Karpas-422 (cell line): ENCODE results near the gene GNAI3. TPM values are rescaled to one million over a fixed set of nuclear protein-coding genes. Genes with fewer than 3 reads are reported as not detected.
A peak's percentile ranks its signal among the peaks of the same experiment; 100 is the strongest.

Source experiments
- DNase-seq: peaks from one replicate; pipeline ENCODE4 v3.0.0-alpha.2; 2015
- H2AFZ ChIP-seq: fragments of 200-600 bp; sonication (generic); 2 replicates; pipeline ENCODE4 v1.6.1; 2014; ENCODE audit warnings: antibody characterized with exemption, low read length, mixed read lengths
- H3K27ac ChIP-seq: fragments of 200-600 bp; sonication (generic); 2 replicates; pipeline ENCODE4 v1.5.1; 2014; ENCODE audit warnings: mild to moderate bottlenecking, low read length, moderate library complexity
- H3K27me3 ChIP-seq: fragments of 200-600 bp; sonication (generic); 2 replicates; pipeline ENCODE4 v1.6.1; 2014; ENCODE audit warnings: low read length, mixed read lengths
- H3K36me3 ChIP-seq: fragments of 200-600 bp; sonication (generic); 2 replicates; pipeline ENCODE4 v1.6.1; 2014; ENCODE audit warnings: low read length, mixed read lengths; ENCODE audit not compliant: insufficient read depth
- H3K4me1 ChIP-seq: fragments of 200-600 bp; sonication (generic); 2 replicates; pipeline ENCODE4 v1.6.1; 2014; ENCODE audit warnings: mild to moderate bottlenecking, low read length, mixed read lengths
- H3K4me2 ChIP-seq: fragments of 200-600 bp; sonication (generic); 2 replicates; pipeline ENCODE4 v1.6.1; 2014; ENCODE audit warnings: low read length, low read depth, mild to moderate bottlenecking; ENCODE audit not compliant: poor library complexity, severe bottlenecking
- H3K4me3 ChIP-seq: fragments of 200-600 bp; sonication (generic); 2 replicates; pipeline ENCODE4 v1.5.1; 2014; ENCODE audit warnings: mild to moderate bottlenecking, antibody characterized with exemption, low read length, mixed read lengths
- H3K79me2 ChIP-seq: fragments of 200-600 bp; sonication (generic); 2 replicates; pipeline ENCODE4 v1.6.1; 2014; ENCODE audit warnings: mild to moderate bottlenecking, low read length, mixed read lengths
- H3K9ac ChIP-seq: fragments of 200-600 bp; sonication (generic); 2 replicates; pipeline ENCODE4 v1.6.0; 2014; ENCODE audit warnings: low read length
- H3K9me2 ChIP-seq: fragments of 200-600 bp; sonication (generic), shearing (Covaris generic); replicated peaks from 2 replicates; pipeline ENCODE4 v1.6.0; 2014; ENCODE audit warnings: mild to moderate bottlenecking, low read length, moderate library complexity; ENCODE audit not compliant: insufficient read depth
- H3K9me3 ChIP-seq: fragments of 300-700, 200-600 bp; sonication (generic); 2 replicates; pipeline ENCODE4 v1.6.1; 2014; ENCODE audit warnings: low read length, mixed read lengths
- H4K20me1 ChIP-seq: fragments of 200-600 bp; sonication (generic); 2 replicates; pipeline ENCODE4 v1.6.1; 2014; ENCODE audit warnings: mild to moderate bottlenecking, antibody characterized with exemption, low read length, low read depth; ENCODE audit not compliant: insufficient read depth
- total RNA-seq: library from RNA; depleted of rRNA; stranded (reverse); fragments of >200 nt; shearing (Covaris generic); gene quantifications from 2 replicates; pipeline ENCODE4 v1.2.3, GENCODE V29; 2014; ENCODE audit warnings: low replicate concordance

Gene GNAI3
- total RNA-seq, 1 experiment from 2014 or later = 12.6 TPM

GRCh38 chr1:109617291-109617801, 68.9 kb downstream of the GNAI3 start:
- Histone ChIP-seq H3K4me2 (peak overlapping the region; percentile 97), H3K27ac (peak overlapping the region; percentile 76), H3K9ac (peak overlapping the region; percentile 23; the same call in 1 of the 2 replicates)

GRCh38 chr1:109618661-109619575, 70.5 kb downstream of the GNAI3 start:
- H3K79me2 ChIP-seq = peaks cover 43% of the 10 kb centered on the region
- peak overlapping the region; percentile 92 for H3K4me3 ChIP-seq
- H3K27ac ChIP-seq = peak overlapping the region; percentile 76
- peak overlapping the region; percentile 22; the same call in 1 of the 2 replicates for H2AFZ ChIP-seq
- no peaks in the 10 kb centered on the region for H3K9me3 ChIP-seq
- H3K4me1 ChIP-seq = peaks cover 82% of the 10 kb centered on the region
- no peaks in the 10 kb centered on the region for H3K9me2 ChIP-seq
- DNase-seq = no peak
- peak overlapping the region; percentile 97 for H3K4me2 ChIP-seq
- H4K20me1 ChIP-seq = peaks cover 13% of the 10 kb centered on the region; the same call in 1 of the 2 replicates
- no peaks in the 10 kb centered on the region for H3K36me3 ChIP-seq
- peak overlapping the region; percentile 92 for H3K9ac ChIP-seq
- H3K27me3 ChIP-seq = no peaks in the 10 kb centered on the region

More at GRCh38 chr1:109617291-109617801, 68.9 kb downstream of the GNAI3 start:
- Histone ChIP-seq H3K4me3 (no peak overlapping the region), H3K9me3 (no peaks in the 10 kb centered on the region), H3K4me1 (peaks cover 67% of the 10 kb centered on the region), H3K36me3 (no peaks in the 10 kb centered on the region), H2AFZ (no peak overlapping the region), H4K20me1 (peaks cover 9% of the 10 kb centered on the region; the same call in 1 of the 2 replicates), H3K79me2 (peaks cover 27% of the 10 kb centered on the region), H3K9me2 (no peaks in the 10 kb centered on the region), H3K27me3 (no peaks in the 10 kb centered on the region)
- DNase-seq = peak; percentile 75

- H3K79me2 ChIP-seq = peaks cover 50% of the 10 kb centered on the region
- H3K9me3 ChIP-seq = no peaks in the 10 kb centered on the region
- H3K36me3 ChIP-seq = no peaks in the 10 kb centered on the region
- peak; percentile 94 for DNase-seq
- no peaks in the 10 kb centered on the region for H3K27me3 ChIP-seq
- H2AFZ ChIP-seq = peak within 1 kb of the TSS; percentile 81; the same call in 1 of the 2 replicates
- peak within 1 kb of the TSS; percentile 92 for H3K9ac ChIP-seq
- peak within 1 kb of the TSS; percentile 92 for H3K4me3 ChIP-seq
- H3K4me1 ChIP-seq = peaks cover 82% of the 10 kb centered on the region
- peak within 1 kb of the TSS; percentile 97 for H3K4me2 ChIP-seq
- peaks cover 14% of the 10 kb centered on the region; the same call in 1 of the 2 replicates for H4K20me1 ChIP-seq
- H3K27ac ChIP-seq = peak within 1 kb of the TSS; percentile 76
- no peaks in the 10 kb centered on the region for H3K9me2 ChIP-seq
These were observed 71.4 kb downstream of the GNAI3 start, which contains the start of the genes AMPD2 and GNAT2 for GRCh38 chr1:109619576-109620400. Gene AMPD2, plus strand, starts transcription at chr1:109619837. Its CDS starts 1,339 bp downstream, at chr1:109621176. Gene GNAT2, minus strand, starts transcription at chr1:109619616. Its CDS starts 6,746 bp downstream, at chr1:109612870.

- no peaks in the 10 kb centered on the region for H3K27me3 ChIP-seq
- peaks cover 82% of the 10 kb centered on the region for H3K4me1 ChIP-seq
- H3K4me3 ChIP-seq = peak overlapping the region; percentile 92
- H2AFZ ChIP-seq = no peak overlapping the region
- H3K79me2 ChIP-seq = peaks cover 56% of the 10 kb centered on the region
- DNase-seq = no peak
- H3K9me3 ChIP-seq = no peaks in the 10 kb centered on the region
- peak overlapping the region; percentile 76 for H3K27ac ChIP-seq
- peaks cover 19% of the 10 kb centered on the region; the same call in 1 of the 2 replicates for H4K20me1 ChIP-seq
- peak overlapping the region; percentile 97 for H3K4me2 ChIP-seq
- no peaks in the 10 kb centered on the region for H3K36me3 ChIP-seq
- H3K9me2 ChIP-seq = no peaks in the 10 kb centered on the region
- peak overlapping the region; percentile 92 for H3K9ac ChIP-seq
These were observed 72.0 kb downstream of the GNAI3 start for GRCh38 chr1:109620401-109620791.

- Histone ChIP-seq H3K9me2 (no peaks in the 10 kb centered on the region), H3K79me2 (peaks cover 61% of the 10 kb centered on the region), H3K4me2 (peak overlapping the region; percentile 97), H3K4me3 (peak overlapping the region; percentile 92), H3K9ac (peak overlapping the region; percentile 92), H4K20me1 (peaks cover 24% of the 10 kb centered on the region; the same call in 1 of the 2 replicates), H3K36me3 (no peaks in the 10 kb centered on the region), H2AFZ (no peak overlapping the region), H3K27me3 (no peaks in the 10 kb centered on the region), H3K4me1 (peaks cover 79% of the 10 kb centered on the region), H3K27ac (peak overlapping the region; percentile 93), H3K9me3 (no peaks in the 10 kb centered on the region)
- DNase-seq = peak; percentile 98
These were observed 72.4 kb downstream of the GNAI3 start for GRCh38 chr1:109620841-109621286.

- Histone ChIP-seq H3K36me3 (no peaks in the 10 kb centered on the region), H3K4me2 (peak overlapping the region; percentile 97), H3K27ac (peak overlapping the region; percentile 93; the same call in 1 of the 2 replicates), H4K20me1 (peaks cover 24% of the 10 kb centered on the region; the same call in 1 of the 2 replicates), H3K9me3 (no peaks in the 10 kb centered on the region), H2AFZ (no peak overlapping the region), H3K9me2 (no peaks in the 10 kb centered on the region), H3K27me3 (no peaks in the 10 kb centered on the region), H3K9ac (peak overlapping the region; percentile 92), H3K79me2 (peaks cover 63% of the 10 kb centered on the region), H3K4me3 (peak overlapping the region; percentile 92), H3K4me1 (peaks cover 73% of the 10 kb centered on the region)
- DNase-seq = no peak
These were observed 73.1 kb downstream of the GNAI3 start for GRCh38 chr1:109621379-109622136.
